Liver (tissue), 9 donors: ENCODE results near the gene AREG. TPM values are rescaled to one million over a fixed set of nuclear protein-coding genes. Genes with fewer than 3 reads are reported as not detected.

Experiments used
- DNase-seq: peaks from one replicate; pipeline ENCODE4 v3.0.0-alpha.2; 2017; ENCODE audit warnings: low spot score
- H3K27ac ChIP-seq, 2 donors: one replicate each; pipeline ENCODE4 v1.7.0; 2013; ENCODE audit warnings: inconsistent platforms in 2 of 2, low read length in 2 of 2, control low read depth in 1 of 2, low read depth in 1 of 2, mild to moderate bottlenecking in 1 of 2
- H3K27me3 ChIP-seq, 4 donors: one replicate each; pipeline versions ENCODE4 v1.6.1 to v1.7.0; 2013; ENCODE audit warnings: low read length in 3 of 4, inconsistent platforms in 1 of 4, mild to moderate bottlenecking in 1 of 4, moderate library complexity in 1 of 4; ENCODE audit not compliant: control insufficient read depth in 4 of 4, insufficient read depth in 4 of 4
- H3K36me3 ChIP-seq, 4 donors: one replicate each; pipeline versions ENCODE4 v1.6.1 to v1.7.0; 2013; ENCODE audit warnings: low read length in 3 of 4, mild to moderate bottlenecking in 3 of 4, low read depth in 1 of 4, moderate library complexity in 1 of 4; ENCODE audit not compliant: control insufficient read depth in 4 of 4, insufficient read depth in 3 of 4
- H3K4me1 ChIP-seq, 4 donors: one replicate each; pipeline versions ENCODE4 v1.6.1 to v1.7.0; 2013; ENCODE audit warnings: low read length in 3 of 4, mild to moderate bottlenecking in 3 of 4, moderate library complexity in 1 of 4; ENCODE audit not compliant: control insufficient read depth in 4 of 4, insufficient read depth in 4 of 4
- H3K4me3 ChIP-seq, 3 donors: one replicate each; pipeline versions ENCODE4 v1.6.1 to v1.7.0; 2013; ENCODE audit warnings: low read length in 3 of 3, control low read depth in 1 of 3, low read depth in 1 of 3, mild to moderate bottlenecking in 1 of 3
- H3K9ac ChIP-seq, 2 donors: one replicate each; pipeline ENCODE4 v1.7.0; 2013; ENCODE audit warnings: low read length in 2 of 2, mild to moderate bottlenecking in 2 of 2, moderate library complexity in 2 of 2, control low read depth in 1 of 2, low read depth in 1 of 2
- H3K9me3 ChIP-seq, 4 donors: one replicate each; pipeline versions ENCODE4 v1.6.1 to v1.7.0; 2013; ENCODE audit warnings: low read length in 3 of 4; ENCODE audit not compliant: control insufficient read depth in 4 of 4
- EGR1 ChIP-seq, 2 donors: IDR thresholded peaks; 2 replicates each; pipeline ENCODE4 v1.6.1; 2016 to 2018; ENCODE audit warnings: antibody characterized with exemption in 2 of 2, low read depth in 2 of 2
- FOXA1 ChIP-seq: IDR thresholded peaks from 2 replicates; pipeline ENCODE4 v1.6.1; 2016; ENCODE audit warnings: antibody characterized with exemption
- FOXA2 ChIP-seq: IDR thresholded peaks from 2 replicates; pipeline ENCODE4 v1.6.1; 2016; ENCODE audit warnings: antibody characterized with exemption
- GABPA ChIP-seq, 2 donors: IDR thresholded peaks in 1 of 2; conservative IDR thresholded peaks in 1 of 2; 2 replicates each; pipeline ENCODE4 v1.6.1; 2016; ENCODE audit warnings: antibody characterized with exemption in 2 of 2, mild to moderate bottlenecking in 1 of 2, moderate library complexity in 1 of 2
- HNF4A ChIP-seq, 2 donors: conservative IDR thresholded peaks; 2 replicates each; pipeline ENCODE4 v1.6.1; 2016; ENCODE audit warnings: antibody characterized with exemption in 2 of 2, mild to moderate bottlenecking in 2 of 2
- HNF4G ChIP-seq: IDR thresholded peaks from 2 replicates; pipeline ENCODE4 v1.6.1; 2016; ENCODE audit warnings: antibody characterized with exemption
- JUND ChIP-seq, 2 donors: IDR thresholded peaks; 2 replicates each; pipeline ENCODE4 v1.6.1; 2016; ENCODE audit warnings: antibody characterized with exemption in 2 of 2
- NR2F2 ChIP-seq: IDR thresholded peaks from 2 replicates; pipeline ENCODE4 v1.6.1; 2016; ENCODE audit warnings: antibody characterized with exemption
- RAD21 ChIP-seq, 2 donors: IDR thresholded peaks; 2 replicates each; pipeline ENCODE4 v1.6.1; 2016; ENCODE audit warnings: antibody characterized with exemption in 2 of 2, mild to moderate bottlenecking in 2 of 2
- RXRA ChIP-seq, 2 donors: IDR thresholded peaks; 2 replicates each; pipeline ENCODE4 v1.6.1; 2017 to 2018; ENCODE audit warnings: antibody characterized with exemption in 2 of 2, mild to moderate bottlenecking in 1 of 2
- SP1 ChIP-seq: IDR thresholded peaks from 2 replicates; pipeline ENCODE4 v1.6.1; 2018; ENCODE audit warnings: antibody characterized with exemption, mild to moderate bottlenecking
- TAF1 ChIP-seq: conservative IDR thresholded peaks from 2 replicates; pipeline ENCODE4 v1.6.1; 2016; ENCODE audit warnings: antibody characterized with exemption, mild to moderate bottlenecking
- YY1 ChIP-seq: IDR thresholded peaks from 2 replicates; pipeline ENCODE4 v1.6.1; 2016; ENCODE audit warnings: antibody characterized with exemption, mild to moderate bottlenecking
- WGBS: extraction: QIAGEN DNeasy Blood & Tissue Kit; methylation state at CpG from one replicate; pipeline ENCODE4 v1.1.7; 2013; 5-methylcytosine and 5-hydroxymethylcytosine counted together
- polyA plus RNA-seq, 2 donors: library from polyadenylated mRNA; stranded (reverse) in 1 of 2; unstranded in 1 of 2; fragments of 200-250 nt in 1 of 2; fragments of >200 nt in 1 of 2; fragmentation: Nextera tagmentation in 1 of 2; extraction: Ambion mirVana in 1 of 2; gene quantifications; one replicate each; pipeline versions ENCODE4 v1.2.1 to v1.2.3, GENCODE V29; 2013 to 2015
- total RNA-seq, 2 donors: library from RNA; depleted of rRNA; stranded (reverse); fragments of >200 nt; gene quantifications; one replicate each; pipeline ENCODE4 v1.2.3, GENCODE V29; 2014
- TF ChIP-seq, protein P1 (sequence below): IDR thresholded peaks from 2 replicates; pipeline ENCODE4 v1.6.1; 2016; ENCODE audit warnings: antibody characterized with exemption
- TF ChIP-seq, protein P2 (sequence below): IDR thresholded peaks from 2 replicates; pipeline ENCODE4 v1.6.1; 2016; ENCODE audit warnings: antibody characterized with exemption
- TF ChIP-seq, protein P3 (sequence below): IDR thresholded peaks from 2 replicates; pipeline ENCODE4 v1.6.1; 2016; ENCODE audit warnings: antibody characterized with exemption
- TF ChIP-seq, protein P4 (sequence below): IDR thresholded peaks from 2 replicates; pipeline ENCODE4 v1.6.1; 2016; ENCODE audit warnings: antibody characterized with exemption, mild to moderate bottlenecking
- TF ChIP-seq, protein P5 (sequence below): fragments of 150-350 bp; IDR thresholded peaks from 2 replicates; pipeline ENCODE4 v1.5.1; 2017; ENCODE audit warnings: improper control_type of control experiment, low read depth, low read length; ENCODE audit not compliant: missing input control
- donor health status: healthy.
- donor health status: healthy.
- donor health status: healthy.
- donor health status: healthy.
- donor health status: healthy.

Gene AREG
- total and polyA plus RNA-seq, 4 donors: 0.06 to 0.71 TPM; not detected in 2

DNA sequence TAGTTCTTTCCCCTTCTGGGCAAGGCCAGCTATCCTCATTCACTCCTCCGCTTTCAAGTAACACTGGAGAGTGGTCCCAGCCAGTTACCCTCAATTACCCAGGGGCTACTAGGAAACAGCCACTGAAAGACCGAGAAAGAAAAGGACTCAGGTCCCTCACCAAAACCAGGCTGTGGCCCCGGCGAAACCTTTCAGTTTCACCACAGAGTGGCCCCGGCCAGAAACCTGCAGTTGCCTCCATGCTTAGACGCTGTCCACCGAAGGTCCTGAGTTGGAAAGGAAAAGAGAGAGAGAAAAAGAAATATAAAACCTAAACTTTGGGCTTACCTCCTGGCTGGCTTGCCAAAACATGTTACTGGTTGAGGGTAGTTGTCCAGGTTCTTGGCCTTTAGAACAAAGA is 5.0 kb upstream of the AREG start (continued):
- TF ChIP-seq TAF1 (no peak), GABPA (IDR thresholded peaks at IDR 0.05 in 1 of 2, conservative IDR thresholded peaks at IDR 0.05 in 1 of 2) (no peak)
- TF ChIP-seq, protein P1, sequence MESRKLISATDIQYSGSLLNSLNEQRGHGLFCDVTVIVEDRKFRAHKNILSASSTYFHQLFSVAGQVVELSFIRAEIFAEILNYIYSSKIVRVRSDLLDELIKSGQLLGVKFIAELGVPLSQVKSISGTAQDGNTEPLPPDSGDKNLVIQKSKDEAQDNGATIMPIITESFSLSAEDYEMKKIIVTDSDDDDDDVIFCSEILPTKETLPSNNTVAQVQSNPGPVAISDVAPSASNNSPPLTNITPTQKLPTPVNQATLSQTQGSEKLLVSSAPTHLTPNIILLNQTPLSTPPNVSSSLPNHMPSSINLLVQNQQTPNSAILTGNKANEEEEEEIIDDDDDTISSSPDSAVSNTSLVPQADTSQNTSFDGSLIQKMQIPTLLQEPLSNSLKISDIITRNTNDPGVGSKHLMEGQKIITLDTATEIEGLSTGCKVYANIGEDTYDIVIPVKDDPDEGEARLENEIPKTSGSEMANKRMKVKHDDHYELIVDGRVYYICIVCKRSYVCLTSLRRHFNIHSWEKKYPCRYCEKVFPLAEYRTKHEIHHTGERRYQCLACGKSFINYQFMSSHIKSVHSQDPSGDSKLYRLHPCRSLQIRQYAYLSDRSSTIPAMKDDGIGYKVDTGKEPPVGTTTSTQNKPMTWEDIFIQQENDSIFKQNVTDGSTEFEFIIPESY: no peak

DNA sequence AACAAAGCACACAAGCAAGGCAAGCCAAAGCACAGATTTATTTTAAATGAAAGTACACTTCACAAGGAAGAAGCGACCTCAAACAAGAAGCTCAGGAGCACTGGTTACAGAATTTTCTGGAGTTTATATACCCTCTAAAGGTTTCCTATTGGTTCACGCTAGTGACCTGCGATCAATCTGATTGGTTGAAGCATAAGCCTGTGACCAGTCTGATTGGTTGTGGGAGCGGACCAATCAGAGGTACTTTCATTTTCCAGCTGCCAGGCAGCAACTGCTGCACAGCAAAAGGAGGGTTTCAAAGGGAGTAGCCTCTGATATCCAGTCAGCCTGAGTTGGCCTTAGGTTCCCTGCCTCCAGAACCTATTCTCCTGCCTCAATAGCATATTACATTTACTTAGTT is 4.6 kb upstream of the AREG start:
- Histone ChIP-seq H3K4me1 (peaks cover 0 to 7% (median 3%) of the 10 kb centered on the region in 4 donors), H3K9me3 (no peaks in the 10 kb centered on the region), H3K27me3 (no peaks in the 10 kb centered on the region), H3K4me3 (no peak overlapping the region), H3K27ac (no peak overlapping the region), H3K9ac (no peak overlapping the region), H3K36me3 (no peaks in the 10 kb centered on the region)
- 83% methylated on average over 4 of the region's 4 CpGs for WGBS
- TF ChIP-seq FOXA2 (no peak), NR2F2 (no peak), FOXA1 (no peak), HNF4G (no peak), YY1 (no peak), GABPA (IDR thresholded peaks at IDR 0.05 in 1 of 2, conservative IDR thresholded peaks at IDR 0.05 in 1 of 2) (no peak), JUND (IDR thresholded peaks at IDR 0.05) (no peak), TAF1 (no peak), SP1 (no peak), RXRA (IDR thresholded peaks at IDR 0.05) (no peak), HNF4A (conservative IDR thresholded peaks at IDR 0.05) (no peak), EGR1 (IDR thresholded peaks at IDR 0.05; ENCODE audit: low read depth in 2 of 2) (no peak), RAD21 (IDR thresholded peaks at IDR 0.05) (no peak)
- TF ChIP-seq, protein P2, sequence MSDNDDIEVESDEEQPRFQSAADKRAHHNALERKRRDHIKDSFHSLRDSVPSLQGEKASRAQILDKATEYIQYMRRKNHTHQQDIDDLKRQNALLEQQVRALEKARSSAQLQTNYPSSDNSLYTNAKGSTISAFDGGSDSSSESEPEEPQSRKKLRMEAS: no peak
- TF ChIP-seq, protein P1: no peak
- TF ChIP-seq, protein P3, sequence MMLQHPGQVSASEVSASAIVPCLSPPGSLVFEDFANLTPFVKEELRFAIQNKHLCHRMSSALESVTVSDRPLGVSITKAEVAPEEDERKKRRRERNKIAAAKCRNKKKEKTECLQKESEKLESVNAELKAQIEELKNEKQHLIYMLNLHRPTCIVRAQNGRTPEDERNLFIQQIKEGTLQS: no peak
- TF ChIP-seq, protein P4, sequence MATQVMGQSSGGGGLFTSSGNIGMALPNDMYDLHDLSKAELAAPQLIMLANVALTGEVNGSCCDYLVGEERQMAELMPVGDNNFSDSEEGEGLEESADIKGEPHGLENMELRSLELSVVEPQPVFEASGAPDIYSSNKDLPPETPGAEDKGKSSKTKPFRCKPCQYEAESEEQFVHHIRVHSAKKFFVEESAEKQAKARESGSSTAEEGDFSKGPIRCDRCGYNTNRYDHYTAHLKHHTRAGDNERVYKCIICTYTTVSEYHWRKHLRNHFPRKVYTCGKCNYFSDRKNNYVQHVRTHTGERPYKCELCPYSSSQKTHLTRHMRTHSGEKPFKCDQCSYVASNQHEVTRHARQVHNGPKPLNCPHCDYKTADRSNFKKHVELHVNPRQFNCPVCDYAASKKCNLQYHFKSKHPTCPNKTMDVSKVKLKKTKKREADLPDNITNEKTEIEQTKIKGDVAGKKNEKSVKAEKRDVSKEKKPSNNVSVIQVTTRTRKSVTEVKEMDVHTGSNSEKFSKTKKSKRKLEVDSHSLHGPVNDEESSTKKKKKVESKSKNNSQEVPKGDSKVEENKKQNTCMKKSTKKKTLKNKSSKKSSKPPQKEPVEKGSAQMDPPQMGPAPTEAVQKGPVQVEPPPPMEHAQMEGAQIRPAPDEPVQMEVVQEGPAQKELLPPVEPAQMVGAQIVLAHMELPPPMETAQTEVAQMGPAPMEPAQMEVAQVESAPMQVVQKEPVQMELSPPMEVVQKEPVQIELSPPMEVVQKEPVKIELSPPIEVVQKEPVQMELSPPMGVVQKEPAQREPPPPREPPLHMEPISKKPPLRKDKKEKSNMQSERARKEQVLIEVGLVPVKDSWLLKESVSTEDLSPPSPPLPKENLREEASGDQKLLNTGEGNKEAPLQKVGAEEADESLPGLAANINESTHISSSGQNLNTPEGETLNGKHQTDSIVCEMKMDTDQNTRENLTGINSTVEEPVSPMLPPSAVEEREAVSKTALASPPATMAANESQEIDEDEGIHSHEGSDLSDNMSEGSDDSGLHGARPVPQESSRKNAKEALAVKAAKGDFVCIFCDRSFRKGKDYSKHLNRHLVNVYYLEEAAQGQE: no peak
- TF ChIP-seq, protein P5, sequence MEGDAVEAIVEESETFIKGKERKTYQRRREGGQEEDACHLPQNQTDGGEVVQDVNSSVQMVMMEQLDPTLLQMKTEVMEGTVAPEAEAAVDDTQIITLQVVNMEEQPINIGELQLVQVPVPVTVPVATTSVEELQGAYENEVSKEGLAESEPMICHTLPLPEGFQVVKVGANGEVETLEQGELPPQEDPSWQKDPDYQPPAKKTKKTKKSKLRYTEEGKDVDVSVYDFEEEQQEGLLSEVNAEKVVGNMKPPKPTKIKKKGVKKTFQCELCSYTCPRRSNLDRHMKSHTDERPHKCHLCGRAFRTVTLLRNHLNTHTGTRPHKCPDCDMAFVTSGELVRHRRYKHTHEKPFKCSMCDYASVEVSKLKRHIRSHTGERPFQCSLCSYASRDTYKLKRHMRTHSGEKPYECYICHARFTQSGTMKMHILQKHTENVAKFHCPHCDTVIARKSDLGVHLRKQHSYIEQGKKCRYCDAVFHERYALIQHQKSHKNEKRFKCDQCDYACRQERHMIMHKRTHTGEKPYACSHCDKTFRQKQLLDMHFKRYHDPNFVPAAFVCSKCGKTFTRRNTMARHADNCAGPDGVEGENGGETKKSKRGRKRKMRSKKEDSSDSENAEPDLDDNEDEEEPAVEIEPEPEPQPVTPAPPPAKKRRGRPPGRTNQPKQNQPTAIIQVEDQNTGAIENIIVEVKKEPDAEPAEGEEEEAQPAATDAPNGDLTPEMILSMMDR: no peak
- no peak for DNase-seq
